Effector memory CD8-positive, alpha-beta T cell (primary cell): ENCODE results near the gene TMEM131.
"Not testable (repeated sequence)": the region's sequence is repeated elsewhere in the genome, so short reads cannot be mapped to it uniquely, and the experiment has no call there.

Source experiments
- ATAC-seq: fragments of 150-1000 bp; cut with Tn5 transposase; replicated peaks from 2 replicates; pipeline ENCODE4 v1.10.0; 2021; ENCODE audit warnings: mild to moderate bottlenecking, moderate library complexity
- DNase-seq, 3 experiments: peaks; one replicate each; pipeline ENCODE4 v3.0.0; 2021
- H3K27ac Mint-ChIP-seq, 2 donors: one replicate each; pipeline ENCODE4 v1.8.0; 2022; ENCODE audit warnings: mild to moderate bottlenecking in 2 of 2, mixed read lengths in 2 of 2, moderate library complexity in 2 of 2
- H3K27me3 Mint-ChIP-seq, 2 donors: one replicate each; pipeline ENCODE4 v1.8.0; 2022; ENCODE audit warnings: mixed read lengths in 2 of 2
- H3K36me3 Mint-ChIP-seq: one replicate; pipeline ENCODE4 v1.8.0; 2022; ENCODE audit warnings: mild to moderate bottlenecking, moderate library complexity, mixed read lengths; ENCODE audit not compliant: insufficient read depth
- H3K4me1 Mint-ChIP-seq, 2 donors: one replicate each; pipeline ENCODE4 v1.8.0; 2022; ENCODE audit warnings: low read depth in 2 of 2, mixed read lengths in 2 of 2
- H3K4me3 Mint-ChIP-seq, 2 donors: one replicate each; pipeline ENCODE4 v1.8.0; 2022; ENCODE audit warnings: mild to moderate bottlenecking in 2 of 2, mixed read lengths in 2 of 2, moderate library complexity in 2 of 2
- H3K9me3 Mint-ChIP-seq, 2 donors: one replicate each; pipeline ENCODE4 v1.8.0; 2022; ENCODE audit warnings: mixed read lengths in 2 of 2

Gene TMEM131

DNA sequence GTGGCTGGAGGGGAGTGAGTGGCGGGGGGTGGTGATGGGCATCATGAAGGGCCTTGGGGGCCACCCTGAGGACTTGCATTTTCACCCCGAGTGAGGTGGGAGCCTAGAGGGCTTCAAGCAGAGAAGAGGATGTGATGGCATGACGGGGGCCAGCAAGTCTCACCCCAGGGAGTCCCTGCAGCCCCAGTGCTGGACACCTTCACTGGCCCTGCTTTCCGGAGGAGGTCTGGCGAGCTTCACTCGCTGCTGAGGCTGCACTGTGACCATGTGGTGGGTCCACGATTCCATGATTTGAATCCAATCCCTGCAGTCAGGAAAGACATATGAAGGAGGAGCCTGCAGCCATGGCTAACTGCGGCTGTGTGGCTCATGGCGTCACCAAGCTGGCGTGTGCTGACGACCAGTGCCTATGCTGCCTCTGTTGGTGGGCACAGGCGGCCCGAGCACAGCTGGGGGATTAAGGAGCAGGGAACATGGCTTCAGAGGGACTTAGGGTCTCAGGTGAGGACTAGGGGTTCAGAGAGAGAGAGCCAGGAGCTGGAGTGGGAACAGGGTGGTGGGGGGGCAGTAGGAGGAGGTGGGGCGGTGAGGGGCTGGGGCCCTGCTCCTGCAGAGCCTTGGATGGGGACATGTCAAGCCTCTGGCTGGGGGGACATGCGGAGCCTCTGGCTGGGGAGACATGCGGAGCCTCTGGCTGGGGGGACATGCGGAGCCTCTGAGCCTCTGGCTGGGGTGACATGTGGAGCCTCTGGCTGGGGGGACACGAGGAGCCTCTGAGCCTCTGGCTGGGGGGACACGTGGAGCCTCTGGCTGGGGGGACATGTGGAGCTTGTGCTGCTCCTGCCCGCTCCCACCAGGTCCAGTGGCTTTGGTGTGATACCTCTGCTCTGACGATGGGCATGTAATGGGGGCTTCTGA, 278.8 kb downstream of the TMEM131 start:
- Mint-ChIP-seq H3K4me1 (peaks cover 74 to 81% of the 10 kb centered on the region in 2 donors), H3K9me3 (no peaks in the 10 kb centered on the region), H3K27me3 (no peaks in the 10 kb centered on the region), H3K4me3 (peak overlapping the region; percentile 95 to 96), H3K36me3 (peaks cover 77% of the 10 kb centered on the region), H3K27ac (peak overlapping the region; percentile 97 to 99)
- ATAC-seq, result no peak
- no peak for DNase-seq

- DNase-seq (no peak), ATAC-seq (no peak)
- peaks cover 81 to 87% of the 10 kb centered on the region in 2 donors for H3K4me1 Mint-ChIP-seq
- H3K4me3 Mint-ChIP-seq, result peak overlapping the region; percentile 95 to 96
- H3K36me3 Mint-ChIP-seq, result peaks cover 70% of the 10 kb centered on the region
- H3K27ac Mint-ChIP-seq, result peak overlapping the region; percentile 97 to 99
- H3K9me3 Mint-ChIP-seq, result no peaks in the 10 kb centered on the region
- no peaks in the 10 kb centered on the region for H3K27me3 Mint-ChIP-seq
These were observed 279.6 kb downstream of the TMEM131 start for GRCh38 chr2:97715951-97716694.

GRCh38 chr2:97714950-97715652, 280.6 kb downstream of the TMEM131 start:
- H3K4me1 Mint-ChIP-seq, result peaks cover 78 to 82% of the 10 kb centered on the region in 2 donors
- H3K36me3 Mint-ChIP-seq, result peaks cover 60% of the 10 kb centered on the region
- no peaks in the 10 kb centered on the region for H3K9me3 Mint-ChIP-seq
- no peak for ATAC-seq
- peak overlapping the region; percentile 95 to 96 for H3K4me3 Mint-ChIP-seq
- DNase-seq, result no peak
- peak overlapping the region; percentile 97 to 99 for H3K27ac Mint-ChIP-seq
- no peaks in the 10 kb centered on the region for H3K27me3 Mint-ChIP-seq

GRCh38 chr2:97714084-97714949, 281.4 kb downstream of the TMEM131 start:
- Mint-ChIP-seq H3K4me1 (peaks cover 77 to 81% of the 10 kb centered on the region in 2 donors), H3K9me3 (no peaks in the 10 kb centered on the region), H3K36me3 (peaks cover 56% of the 10 kb centered on the region), H3K27ac (peak overlapping the region; percentile 97 to 99), H3K27me3 (no peaks in the 10 kb centered on the region), H3K4me3 (peak overlapping the region; percentile 95 to 96)
- no peak for DNase-seq
- ATAC-seq, result no peak

DNA sequence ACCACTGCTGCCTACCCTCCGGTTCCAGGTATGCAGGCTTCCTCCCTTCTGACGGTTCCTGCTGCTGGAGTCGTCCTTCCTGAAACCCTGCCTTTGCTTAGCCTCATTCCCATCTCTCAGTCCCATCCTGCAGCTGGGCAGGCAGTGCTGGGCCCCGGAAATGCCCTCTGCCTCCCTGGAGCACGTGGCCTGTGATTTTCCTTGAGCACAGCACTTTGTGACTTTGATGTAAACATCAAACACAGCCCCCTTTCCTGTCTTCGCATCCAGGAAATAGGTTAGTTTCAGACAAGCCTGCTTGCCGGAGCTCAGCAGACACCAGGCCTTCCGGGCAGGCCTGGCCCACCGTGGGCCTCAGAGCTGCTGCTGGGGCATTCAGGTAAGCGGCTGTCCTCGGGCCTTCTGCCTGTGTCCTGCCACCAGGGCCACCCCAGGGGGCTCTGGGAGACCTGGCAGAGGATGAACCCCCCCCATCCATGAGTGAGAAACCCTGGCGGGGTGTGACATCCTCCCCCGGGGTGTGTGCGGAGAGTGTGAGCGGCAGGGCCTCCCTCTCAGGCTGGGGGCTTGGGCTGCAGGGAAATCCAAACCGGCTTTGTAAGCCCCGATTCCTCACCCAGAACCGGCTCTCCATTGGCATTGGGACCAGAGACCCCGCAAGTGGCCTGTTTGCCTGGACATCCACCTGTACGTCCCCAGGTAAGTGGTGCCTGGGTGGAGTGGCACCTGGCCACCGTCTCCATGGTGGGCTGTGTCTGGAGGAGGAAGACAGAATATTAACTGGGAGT, 282.3 kb downstream of the TMEM131 start, which contains the start of gene ZAP70:
ZAP70 (plus strand) TSS at position 281 of the 788 bp plus-strand sequence. CDS start 10,461 bp downstream, outside the sequence.
- Mint-ChIP-seq H3K36me3 (peaks cover 48% of the 10 kb centered on the region), H3K9me3 (no peaks in the 10 kb centered on the region), H3K27me3 (no peaks in the 10 kb centered on the region), H3K4me1 (peaks cover 69 to 73% of the 10 kb centered on the region in 2 donors), H3K27ac (peak within 1 kb of the TSS; percentile 97 to 99), H3K4me3 (peak within 1 kb of the TSS; percentile 95 to 96)
- DNase-seq (peak; percentile 57 to 64 (median 57)), ATAC-seq (peak; percentile 68)

DNA sequence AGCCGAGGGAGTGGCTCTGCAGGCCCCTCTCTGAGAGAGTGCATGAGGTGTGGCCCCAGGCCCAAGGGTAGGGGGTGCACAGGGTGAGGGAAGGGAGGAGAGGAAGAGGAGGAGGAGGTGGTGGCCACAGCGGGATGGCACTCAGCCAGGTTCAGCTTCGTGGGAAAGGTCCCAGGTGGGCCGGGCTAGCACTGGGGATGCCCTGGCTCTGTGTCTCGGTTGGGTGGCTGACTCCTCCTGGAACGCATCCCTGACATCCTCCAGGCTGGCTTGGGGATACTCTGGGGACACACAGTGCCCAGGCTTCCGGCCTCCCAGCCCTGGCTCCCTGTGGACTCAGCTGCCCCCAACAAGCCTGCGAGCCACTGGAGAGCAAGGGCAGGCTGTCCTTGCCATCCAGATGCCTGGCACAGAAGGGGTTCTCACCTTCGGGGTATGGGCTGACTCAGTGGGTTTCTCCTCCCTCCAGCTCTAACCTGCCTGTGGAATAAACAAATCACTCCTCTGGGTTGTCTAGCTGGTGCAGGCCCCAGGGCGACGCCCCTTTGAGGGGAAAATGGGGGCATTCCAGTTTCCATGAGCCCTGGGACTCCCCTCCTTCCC, 283.0 kb downstream of the TMEM131 start:
- Mint-ChIP-seq H3K4me3 (peak overlapping the region; percentile 95 to 96), H3K36me3 (peaks cover 41% of the 10 kb centered on the region), H3K9me3 (no peaks in the 10 kb centered on the region), H3K4me1 (peaks cover 64 to 68% of the 10 kb centered on the region in 2 donors), H3K27ac (peak overlapping the region; percentile 97 to 99), H3K27me3 (no peaks in the 10 kb centered on the region)
- ATAC-seq, result peak; percentile 23
- no peak for DNase-seq

- H3K27ac Mint-ChIP-seq, result peak overlapping the region; percentile 97 to 99
- H3K36me3 Mint-ChIP-seq, result peaks cover 37% of the 10 kb centered on the region
- not testable (repeated sequence) for H3K27me3 Mint-ChIP-seq
These were observed 283.6 kb downstream of the TMEM131 start for GRCh38 chr2:97712175-97712574.

GRCh38 chr2:97711394-97711711, 284.4 kb downstream of the TMEM131 start:
- peak overlapping the region; percentile 97 to 99 for H3K27ac Mint-ChIP-seq

More at GRCh38 chr2:97712175-97712574, 283.6 kb downstream of the TMEM131 start:
- ATAC-seq, H3K9me3 Mint-ChIP-seq, DNase-seq: not testable (repeated sequence)
- H3K4me1 Mint-ChIP-seq, result peaks cover 59 to 63% of the 10 kb centered on the region in 2 donors
- H3K4me3 Mint-ChIP-seq, result peak overlapping the region; percentile 95 to 96

GRCh38 chr2:97708608-97709007, 287.1 kb downstream of the TMEM131 start:
- no peak overlapping the region for H3K4me3 Mint-ChIP-seq
- H3K9me3 Mint-ChIP-seq, result no peaks in the 10 kb centered on the region
- peaks cover 30 to 32% of the 10 kb centered on the region in 2 donors for H3K4me1 Mint-ChIP-seq
- no peak overlapping the region for H3K27ac Mint-ChIP-seq
- DNase-seq (no peak), ATAC-seq (no peak)
- H3K36me3 Mint-ChIP-seq, result peaks cover 10% of the 10 kb centered on the region
- H3K27me3 Mint-ChIP-seq, result no peaks in the 10 kb centered on the region

More at GRCh38 chr2:97711394-97711711, 284.4 kb downstream of the TMEM131 start:
- peaks cover 32% of the 10 kb centered on the region for H3K36me3 Mint-ChIP-seq
- H3K4me1 Mint-ChIP-seq, result peaks cover 51 to 56% of the 10 kb centered on the region in 2 donors
- peak overlapping the region; percentile 95 to 96 for H3K4me3 Mint-ChIP-seq
- DNase-seq (no peak), ATAC-seq (no peak)
- no peaks in the 10 kb centered on the region for H3K9me3 Mint-ChIP-seq
- no peaks in the 10 kb centered on the region for H3K27me3 Mint-ChIP-seq

- DNase-seq (no peak), ATAC-seq (no peak)
- no peak overlapping the region for H3K4me3 Mint-ChIP-seq
- no peak overlapping the region for H3K27ac Mint-ChIP-seq
- no peaks in the 10 kb centered on the region for H3K27me3 Mint-ChIP-seq
- H3K36me3 Mint-ChIP-seq, result peaks cover 8% of the 10 kb centered on the region
- H3K9me3 Mint-ChIP-seq, result no peaks in the 10 kb centered on the region
- peaks cover 24 to 27% of the 10 kb centered on the region in 2 donors for H3K4me1 Mint-ChIP-seq
These were observed 287.7 kb downstream of the TMEM131 start for GRCh38 chr2:97708048-97708380.

DNA sequence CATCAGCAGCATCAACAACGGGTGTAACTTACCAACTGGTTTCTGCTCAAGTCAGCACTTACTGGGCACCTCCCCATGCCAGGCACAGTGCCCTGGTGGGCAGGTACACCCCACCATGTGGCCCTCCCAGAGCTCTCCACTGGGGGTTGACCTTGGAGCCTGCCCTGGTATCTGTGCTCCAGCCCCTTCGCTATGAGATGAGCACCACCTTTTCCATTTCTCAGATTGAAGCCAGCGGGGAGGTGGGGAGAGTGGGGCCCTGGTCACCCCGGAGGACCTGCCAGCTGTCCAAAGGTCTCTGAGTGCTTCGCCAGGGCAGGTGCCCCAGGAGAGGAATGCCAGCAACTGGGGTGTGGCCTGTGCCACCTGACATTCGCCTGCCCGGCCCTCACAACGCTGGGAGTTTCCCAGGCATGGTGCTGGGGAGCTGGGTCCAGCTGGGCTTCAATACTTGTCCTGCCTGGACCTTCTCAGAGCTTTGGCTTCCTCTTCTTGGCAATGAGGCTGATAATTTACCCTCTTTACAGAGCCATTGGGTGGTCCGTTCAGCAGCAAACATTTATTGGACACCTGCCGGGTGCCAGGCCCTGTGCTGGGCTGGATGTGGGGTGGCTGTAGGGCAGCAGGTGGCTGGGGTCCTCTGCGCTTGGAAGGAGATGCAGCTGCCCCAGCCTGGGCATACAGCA, 288.2 kb downstream of the TMEM131 start:
- H3K27ac Mint-ChIP-seq, result no peak overlapping the region
- no peak for DNase-seq
- no peaks in the 10 kb centered on the region for H3K27me3 Mint-ChIP-seq
- no peak for ATAC-seq
- H3K4me3 Mint-ChIP-seq, result no peak overlapping the region
- no peaks in the 10 kb centered on the region for H3K9me3 Mint-ChIP-seq
- H3K4me1 Mint-ChIP-seq, result peaks cover 21 to 25% of the 10 kb centered on the region in 2 donors
- peaks cover 7% of the 10 kb centered on the region for H3K36me3 Mint-ChIP-seq
